IMR-90 (cell line): ENCODE results near the gene PPP2R5A. TPM values are rescaled to one million over a fixed set of nuclear protein-coding genes. Genes with fewer than 3 reads are reported as not detected.

Experiments used
- ATAC-seq: fragments of 200-7000 bp; cut with Tn5 transposase; 2 replicates; pipeline ENCODE4 v1.9.1; 2020; ENCODE audit warnings: low read depth, mild to moderate bottlenecking, moderate library complexity
- BruUV-seq: library from RNA; stranded (reverse); fragments of 400-500 nt; replicated peaks from 2 replicates; lab custom pipeline; 2021; lab: Mats Ljungman, UMichigan
- CTCF ChIA-PET: fragments of 300-600 bp; formaldehyde crosslinking; extraction: SDS; loops from one replicate; lab custom pipeline; 2021; ENCODE audit warnings: antibody characterized with exemption; lab: Yijun Ruan, JAX
- POLR2A ChIA-PET: fragments of 300-600 bp; sonication (Branson Sonifier 250); formaldehyde crosslinking; loops from one replicate; lab custom pipeline; 2022; ENCODE audit warnings: antibody characterized with exemption; ENCODE audit not compliant: unreplicated experiment; lab: Charles Lee
- DNase-seq: peaks from one replicate; pipeline ENCODE4 v3.0.0; 2013
- H2AFZ ChIP-seq: replicated peaks from 2 replicates; pipeline ENCODE3; 2013; ENCODE audit warnings: low read length, mild to moderate bottlenecking; ENCODE audit not compliant: poor library complexity
- H2AK5ac ChIP-seq: 2 replicates; pipeline ENCODE4 v1.6.1; 2013; ENCODE audit warnings: low read depth, low read length, inconsistent platforms
- H2AK9ac ChIP-seq: replicated peaks from 2 replicates; pipeline ENCODE3; 2013; ENCODE audit warnings: mild to moderate bottlenecking, low read depth, low read length, moderate library complexity; ENCODE audit not compliant: poor library complexity
- H2BK120ac ChIP-seq: 2 replicates; pipeline ENCODE4 v1.6.1; 2013; ENCODE audit warnings: low read depth, low read length, inconsistent platforms
- H2BK15ac ChIP-seq: 3 replicates; pipeline ENCODE4 v1.6.1; 2013; ENCODE audit warnings: low read depth, low read length, inconsistent platforms
- H2BK20ac ChIP-seq: 2 replicates; pipeline ENCODE4 v1.6.1; 2013; ENCODE audit warnings: low read depth, mild to moderate bottlenecking, inconsistent platforms, low read length, moderate library complexity
- H2BK5ac ChIP-seq: 2 replicates; pipeline ENCODE4 v1.6.1; 2013; ENCODE audit warnings: mild to moderate bottlenecking, low read depth, low read length, inconsistent platforms; ENCODE audit not compliant: poor library complexity, severe bottlenecking
- H3K14ac ChIP-seq: replicated peaks from 2 replicates; pipeline ENCODE4 v1.6.1; 2013; ENCODE audit warnings: low read depth, low read length, inconsistent platforms
- H3K18ac ChIP-seq: 2 replicates; pipeline ENCODE4 v1.6.1; 2013; ENCODE audit warnings: low read depth, low read length, control low read depth
- H3K23ac ChIP-seq: 2 replicates; pipeline ENCODE4 v1.6.1; 2013; ENCODE audit warnings: low read depth, low read length, inconsistent platforms
- H3K27ac ChIP-seq: 2 replicates; pipeline ENCODE4 v1.5.1; 2013; ENCODE audit warnings: mild to moderate bottlenecking, control low read depth, low read length; ENCODE audit not compliant: insufficient read depth
- H3K27me3 ChIP-seq: 2 replicates; pipeline ENCODE4 v1.6.1; 2013; ENCODE audit warnings: low read length; ENCODE audit not compliant: control insufficient read depth, insufficient read depth
- H3K36me3 ChIP-seq: 2 replicates; pipeline ENCODE4 v1.6.1; 2013; ENCODE audit warnings: low read length, mixed read lengths; ENCODE audit not compliant: control insufficient read depth, insufficient read depth
- H3K4ac ChIP-seq: 2 replicates; pipeline ENCODE4 v1.6.1; 2013; ENCODE audit warnings: low read depth, low read length, inconsistent platforms
- H3K4me1 ChIP-seq: 2 replicates; pipeline ENCODE4 v1.6.1; 2013; ENCODE audit warnings: low read length, mixed read lengths; ENCODE audit not compliant: control insufficient read depth, insufficient read depth
- H3K4me2 ChIP-seq: 2 replicates; pipeline ENCODE4 v1.6.1; 2013; ENCODE audit warnings: low read depth, mild to moderate bottlenecking, control low read depth, low read length, moderate library complexity
- H3K4me3 ChIP-seq: 2 replicates; pipeline ENCODE4 v1.5.1; 2013; ENCODE audit warnings: low read depth, mild to moderate bottlenecking, control low read depth, low read length, moderate library complexity; ENCODE audit not compliant: insufficient read depth
- H3K56ac ChIP-seq: 2 replicates; pipeline ENCODE4 v1.6.1; 2013; ENCODE audit warnings: low read length, inconsistent platforms; ENCODE audit not compliant: insufficient read depth; ENCODE audit errors: extremely low read depth
- H3K79me1 ChIP-seq, 2 experiments: 2 replicates each; pipeline ENCODE4 v1.6.1; 2013; ENCODE audit warnings: low read length in 2 of 2, inconsistent platforms in 1 of 2, low read depth in 1 of 2
- H3K9ac ChIP-seq: 2 replicates; pipeline ENCODE4 v1.6.1; 2013; ENCODE audit warnings: low read depth, low read length, control low read depth
- H3K9me1 ChIP-seq: 2 replicates; pipeline ENCODE4 v1.6.1; 2013; ENCODE audit warnings: low read length, inconsistent platforms; ENCODE audit not compliant: insufficient read depth
- H3K9me3 ChIP-seq: 2 replicates; pipeline ENCODE4 v1.6.1; 2013; ENCODE audit warnings: low read length; ENCODE audit not compliant: control insufficient read depth, insufficient read depth
- H4K20me1 ChIP-seq: 2 replicates; pipeline ENCODE4 v1.6.1; 2013; ENCODE audit warnings: low read length, inconsistent platforms; ENCODE audit not compliant: insufficient read depth
- H4K5ac ChIP-seq: 2 replicates; pipeline ENCODE4 v1.6.1; 2013; ENCODE audit warnings: mild to moderate bottlenecking, low read depth, low read length, control low read depth
- H4K8ac ChIP-seq, 2 experiments: 2 replicates each; pipeline ENCODE4 v1.6.1; 2013; ENCODE audit warnings: low read depth in 2 of 2, low read length in 2 of 2, control low read depth in 1 of 2, inconsistent platforms in 1 of 2
- H4K91ac ChIP-seq: 2 replicates; pipeline ENCODE4 v1.6.1; 2013; ENCODE audit warnings: low read depth, low read length, inconsistent platforms; ENCODE audit not compliant: insufficient read depth
- CEBPB ChIP-seq: IDR thresholded peaks from 2 replicates; pipeline ENCODE4 v1.6.1; 2012; ENCODE audit warnings: low read depth, low read length, improper control_type of control experiment
- CHD1 ChIP-seq: IDR thresholded peaks from 2 replicates; pipeline ENCODE4 v1.6.1; 2012; ENCODE audit warnings: low read depth, low read length, improper control_type of control experiment
- MAFK ChIP-seq: IDR thresholded peaks from 2 replicates; pipeline ENCODE4 v1.6.1; 2012; ENCODE audit warnings: low read depth, low read length, improper control_type of control experiment
- POLR2A ChIP-seq: IDR thresholded peaks from 2 replicates; pipeline ENCODE4 v1.6.1; 2012; ENCODE audit warnings: mild to moderate bottlenecking, low read depth, low read length
- RCOR1 ChIP-seq: IDR thresholded peaks from 2 replicates; pipeline ENCODE4 v1.6.1; 2012; ENCODE audit warnings: mild to moderate bottlenecking, low read length, improper control_type of control experiment; ENCODE audit not compliant: insufficient replicate concordance
- WGBS, 2 experiments: methylation state at CpG; one replicate each; pipeline versions ENCODE4 v1.1.5 to v1.1.7; 2013; ENCODE audit warnings: missing lambda C conversion rate in 2 of 2; ENCODE audit not compliant: insufficient read length in 1 of 2; ENCODE audit errors: extremely low coverage in 2 of 2; 5-methylcytosine and 5-hydroxymethylcytosine counted together
- dilution Hi-C: fragments of 300-500 bp; cut with HindIII; formaldehyde crosslinking; loops from one replicate; pipeline ENCODE4 v1.14.3; 2018; ENCODE audit warnings: low sequenced_read_pairs; ENCODE audit not compliant: unreplicated experiment
- in situ Hi-C: fragments of 300-500 bp; cut with MboI; formaldehyde crosslinking; loops from 3 replicates; pipeline ENCODE4 v1.14.3; 2019; ENCODE audit warnings: low sequenced_read_pairs, inconsistent platforms, mixed read lengths
- intact Hi-C: fragments of 100-400 bp; cut with micrococcal nuclease; formaldehyde crosslinking; loops from 2 replicates; pipeline ENCODE4 v1.10.0; 2022
- polyA plus RNA-seq, 3 experiments: library from polyadenylated mRNA; depleted of rRNA; stranded (reverse); fragments of >200 nt; gene quantifications; 2 replicates each; pipeline ENCODE4 v1.2.3, GENCODE V29; 2012; ENCODE audit warnings: low replicate concordance in 1 of 3
- total RNA-seq: library from RNA; depleted of rRNA; stranded (reverse); fragments of >200 nt; gene quantifications from 2 replicates; pipeline ENCODE4 v1.2.3, GENCODE V29; 2012

Gene PPP2R5A
- total and polyA plus RNA-seq, 2 of the 4 experiments (the other 2 are of a cell fraction): 8.4 to 12.6 TPM

- Histone ChIP-seq H4K5ac (no peak overlapping the region), H3K4me2 (no peak overlapping the region), H3K27me3 (no peaks in the 10 kb centered on the region), H3K23ac (no peak overlapping the region; the same call in 1 of the 2 replicates), H2BK5ac (peak overlapping the region; percentile 23), H3K4me3 (no peak overlapping the region), H4K91ac (no peak overlapping the region), H3K4me1 (no peaks in the 10 kb centered on the region), H3K27ac (no peak overlapping the region), H2AK9ac (no peak overlapping the region), H3K14ac (no peak overlapping the region), H4K20me1 (no peaks in the 10 kb centered on the region), H3K79me1 (no peaks in the 10 kb centered on the region), H2BK15ac (no peak overlapping the region), H3K56ac (no peak overlapping the region), H3K18ac (no peak overlapping the region), H2AK5ac (no peak overlapping the region), H2AFZ (no peak overlapping the region), H3K9ac (no peak overlapping the region), H3K9me1 (peaks cover 16% of the 10 kb centered on the region; the same call in 1 of the 2 replicates), H3K36me3 (peaks cover 37% of the 10 kb centered on the region), H3K9me3 (no peaks in the 10 kb centered on the region), H2BK120ac (no peak overlapping the region), H4K8ac (no peak overlapping the region), H2BK20ac (no peak overlapping the region), H3K4ac (no peak overlapping the region)
- in situ Hi-C loops (no loop called here), intact Hi-C loops (no loop called here), dilution Hi-C loops (no loop called here)
- no CpG with 5 or more reads among the region's 4 CpGs for WGBS, 2 experiments
- TF ChIP-seq CEBPB (no peak), RCOR1 (no peak), POLR2A (no peak), CHD1 (no peak), MAFK (no peak)
- ATAC-seq: no peak
- BruUV-seq: no TSS peak
- POLR2A ChIA-PET: no interaction called here
- no peak for DNase-seq
- CTCF ChIA-PET: no interaction called here
Measured at GRCh38 chr1:212381397-212382035, 96.3 kb downstream of the PPP2R5A start.
